ENCODE data around the gene CDK14. TPM values are rescaled to one million over a fixed set of nuclear protein-coding genes. Genes with fewer than 3 reads are reported as not detected.

Gene CDK14
- total and polyA plus RNA-seq, 9 donors: 12.6 to 54.1 (median 43.8) TPM

DNA sequence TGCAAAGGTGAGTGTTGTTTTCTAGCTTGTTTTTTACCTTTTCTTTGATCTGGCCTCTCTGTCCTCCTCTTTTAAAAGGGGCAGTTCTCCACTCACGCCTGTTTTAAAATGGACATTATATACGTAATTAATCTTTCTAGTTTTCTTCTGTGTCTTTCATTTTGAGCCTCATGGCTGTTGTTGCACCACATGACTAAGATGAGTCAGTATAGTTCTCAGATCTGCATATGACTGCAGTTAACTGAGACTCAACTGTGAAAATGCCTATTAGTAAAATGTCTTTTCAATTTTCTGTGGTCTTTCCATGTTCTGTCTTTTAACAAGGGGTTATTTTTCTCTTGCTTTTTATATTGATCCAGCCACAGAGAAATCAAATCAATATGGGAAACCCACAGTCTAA lies 296.1 kb downstream of the CDK14 start:
- WGBS, 3 donors: 93 to 98% (median 97%) methylated on average over 2 of the region's 2 CpGs
- DNase-seq: no peak
- Histone ChIP-seq H3K27me3 (no peaks in the 10 kb centered on the region), H3K4me3 (no peak overlapping the region), H3K9me3 (no peaks in the 10 kb centered on the region), H3K4me1 (ENCODE audit: insufficient read depth) (no peaks in the 10 kb centered on the region), H3K27ac (no peak overlapping the region), H3K36me3 (no peaks in the 10 kb centered on the region)
- TF ChIP-seq, protein P1, sequence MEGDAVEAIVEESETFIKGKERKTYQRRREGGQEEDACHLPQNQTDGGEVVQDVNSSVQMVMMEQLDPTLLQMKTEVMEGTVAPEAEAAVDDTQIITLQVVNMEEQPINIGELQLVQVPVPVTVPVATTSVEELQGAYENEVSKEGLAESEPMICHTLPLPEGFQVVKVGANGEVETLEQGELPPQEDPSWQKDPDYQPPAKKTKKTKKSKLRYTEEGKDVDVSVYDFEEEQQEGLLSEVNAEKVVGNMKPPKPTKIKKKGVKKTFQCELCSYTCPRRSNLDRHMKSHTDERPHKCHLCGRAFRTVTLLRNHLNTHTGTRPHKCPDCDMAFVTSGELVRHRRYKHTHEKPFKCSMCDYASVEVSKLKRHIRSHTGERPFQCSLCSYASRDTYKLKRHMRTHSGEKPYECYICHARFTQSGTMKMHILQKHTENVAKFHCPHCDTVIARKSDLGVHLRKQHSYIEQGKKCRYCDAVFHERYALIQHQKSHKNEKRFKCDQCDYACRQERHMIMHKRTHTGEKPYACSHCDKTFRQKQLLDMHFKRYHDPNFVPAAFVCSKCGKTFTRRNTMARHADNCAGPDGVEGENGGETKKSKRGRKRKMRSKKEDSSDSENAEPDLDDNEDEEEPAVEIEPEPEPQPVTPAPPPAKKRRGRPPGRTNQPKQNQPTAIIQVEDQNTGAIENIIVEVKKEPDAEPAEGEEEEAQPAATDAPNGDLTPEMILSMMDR (IDR thresholded peaks at IDR 0.05): no peak
- TF ChIP-seq POLR2A (IDR thresholded peaks at IDR 0.05) (no peak), EP300 (IDR thresholded peaks at IDR 0.05) (no peak)
- intact Hi-C loops (cut with DNase I): no loop called here

DNA sequence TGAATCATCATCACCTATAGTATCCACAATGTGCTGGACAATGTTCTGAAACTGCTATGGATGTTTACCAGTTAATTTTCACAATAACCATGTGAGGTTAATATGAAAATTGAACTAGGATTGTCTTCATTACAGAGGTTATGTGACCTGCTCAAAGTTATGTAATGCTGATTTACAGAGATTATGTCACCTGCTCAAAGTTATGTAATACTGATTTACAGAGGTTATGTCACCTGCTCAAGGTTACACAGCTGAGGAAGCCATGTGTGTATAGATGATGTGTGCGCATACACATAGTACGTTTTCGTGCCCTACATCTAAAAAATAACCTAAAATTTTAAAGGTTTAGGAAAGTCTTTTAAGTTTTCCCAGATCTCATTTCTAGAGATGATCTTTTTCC lies 298.0 kb downstream of the CDK14 start:
- Histone ChIP-seq H3K9me3 (no peaks in the 10 kb centered on the region), H3K27ac (no peak overlapping the region), H3K4me1 (ENCODE audit: insufficient read depth) (no peaks in the 10 kb centered on the region), H3K4me3 (no peak overlapping the region), H3K36me3 (no peaks in the 10 kb centered on the region), H3K27me3 (no peaks in the 10 kb centered on the region)
- TF ChIP-seq, protein P1 (IDR thresholded peaks at IDR 0.05): no peak
- TF ChIP-seq POLR2A (IDR thresholded peaks at IDR 0.05) (no peak), EP300 (IDR thresholded peaks at IDR 0.05) (no peak)
- no peak for DNase-seq
- WGBS, 3 donors: 94 to 98% (median 96%) methylated on average over 3 of the region's 3 CpGs
- intact Hi-C loops (cut with DNase I): no loop called here

DNA sequence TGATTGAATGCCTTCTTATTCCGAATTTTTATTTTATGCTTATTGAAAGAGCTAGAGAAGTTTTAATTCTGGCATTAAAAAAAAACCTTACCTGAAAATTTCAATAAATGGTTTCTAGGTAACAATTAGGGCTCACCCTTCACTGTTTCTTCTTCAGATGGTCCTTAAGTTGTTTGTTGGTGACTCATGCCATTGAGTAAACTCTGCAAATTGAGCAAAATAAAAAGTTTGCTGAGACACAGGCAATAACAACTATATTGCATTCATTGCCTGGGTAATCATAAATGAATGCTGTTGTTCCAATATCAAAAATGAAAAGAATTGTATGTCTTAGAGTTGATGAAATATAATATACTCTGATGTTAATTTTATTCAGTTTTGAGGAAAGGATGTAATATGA lies 300.3 kb downstream of the CDK14 start:
- Histone ChIP-seq H3K27ac (no peak overlapping the region), H3K9me3 (no peaks in the 10 kb centered on the region), H3K27me3 (no peaks in the 10 kb centered on the region), H3K4me3 (no peak overlapping the region), H3K36me3 (no peaks in the 10 kb centered on the region), H3K4me1 (ENCODE audit: insufficient read depth) (no peaks in the 10 kb centered on the region)
- intact Hi-C loops (cut with DNase I): no loop called here
- TF ChIP-seq POLR2A (IDR thresholded peaks at IDR 0.05): no peak
- no peak for TF ChIP-seq EP300 (IDR thresholded peaks at IDR 0.05)
- TF ChIP-seq, protein P1 (IDR thresholded peaks at IDR 0.05): no peak
- DNase-seq: no peak
- WGBS, 3 donors: 93 to 98% (median 95%) methylated on average over 1 of the region's 1 CpG

DNA sequence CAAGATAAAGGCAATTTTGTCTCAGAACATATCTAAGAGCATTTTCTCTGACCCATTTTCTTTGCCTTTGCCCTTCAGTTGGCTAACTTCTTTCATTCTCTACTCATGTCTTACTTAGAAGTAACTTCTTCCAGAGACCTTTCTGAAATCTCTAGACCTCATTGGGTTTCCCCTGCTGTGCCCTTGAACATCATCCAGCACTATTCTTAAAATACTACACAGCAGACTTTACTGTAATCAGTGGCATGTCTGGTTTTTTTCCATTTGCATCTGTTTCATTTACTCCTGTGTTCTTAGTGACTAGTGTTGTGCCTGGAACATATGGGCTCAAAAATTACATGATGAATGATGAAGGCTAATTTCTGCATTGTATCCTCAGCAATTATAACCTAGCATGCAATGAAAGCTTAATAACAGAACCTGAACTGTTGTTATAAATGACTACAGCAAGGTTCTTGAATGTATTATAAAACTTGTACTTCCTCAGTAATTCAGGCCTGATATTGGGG lies 301.9 kb downstream of the CDK14 start:
- no peaks in the 10 kb centered on the region for H3K27me3 ChIP-seq
- no peaks in the 10 kb centered on the region for H3K9me3 ChIP-seq
- H3K36me3 ChIP-seq: no peaks in the 10 kb centered on the region
- H3K4me1 ChIP-seq (ENCODE audit: insufficient read depth): no peaks in the 10 kb centered on the region
- no peak overlapping the region for H3K4me3 ChIP-seq
- intact Hi-C loops (cut with DNase I): no loop called here
- TF ChIP-seq EP300 (IDR thresholded peaks at IDR 0.05) (no peak), POLR2A (IDR thresholded peaks at IDR 0.05) (no peak)
- TF ChIP-seq, protein P1 (IDR thresholded peaks at IDR 0.05): no peak
- H3K27ac ChIP-seq: no peak overlapping the region
- no peak for DNase-seq

Measured in ovary (tissue), 9 donors.